Aorta (tissue), 5 donors: Measurements from ENCODE around the gene TEX48. TPM values are rescaled to one million over a fixed set of nuclear protein-coding genes. Genes with fewer than 3 reads are reported as not detected.

ENCODE experiments used
- ATAC-seq: fragments of 200-7000 bp; cut with Tn5 transposase; one replicate; pipeline ENCODE4 v1.9.1; 2022; ENCODE audit warnings: moderate library complexity; ENCODE audit not compliant: low FRiP score
- DNase-seq, 2 donors: peaks; one replicate each; pipeline ENCODE4 v3.0.0-alpha.2; 2020
- H3K27ac ChIP-seq, 2 donors: one replicate each; pipeline ENCODE4 v1.5.1; 2013; ENCODE audit warnings: low read length in 2 of 2, mild to moderate bottlenecking in 2 of 2, moderate library complexity in 2 of 2, control low read depth in 1 of 2, inconsistent platforms in 1 of 2, low read depth in 1 of 2
- H3K27me3 ChIP-seq, 2 donors: one replicate each; pipeline ENCODE4 v1.6.1; 2013; ENCODE audit warnings: control low read depth in 1 of 2, low read length in 1 of 2, mild to moderate bottlenecking in 1 of 2, moderate library complexity in 1 of 2; ENCODE audit not compliant: insufficient read depth in 2 of 2, control insufficient read depth in 1 of 2
- H3K36me3 ChIP-seq, 2 donors: one replicate each; pipeline ENCODE4 v1.6.1; 2013; ENCODE audit warnings: control low read depth in 1 of 2, low read length in 1 of 2, mild to moderate bottlenecking in 1 of 2; ENCODE audit not compliant: insufficient read depth in 2 of 2, control insufficient read depth in 1 of 2
- H3K4me1 ChIP-seq, 2 donors: one replicate each; pipeline ENCODE4 v1.6.1; 2013; ENCODE audit warnings: low read length in 2 of 2, control low read depth in 1 of 2, mild to moderate bottlenecking in 1 of 2, moderate library complexity in 1 of 2; ENCODE audit not compliant: insufficient read depth in 2 of 2, control insufficient read depth in 1 of 2
- H3K4me3 ChIP-seq, 2 donors: one replicate each; pipeline ENCODE4 v1.5.1; 2013; ENCODE audit warnings: low read length in 2 of 2, control low read depth in 1 of 2, mild to moderate bottlenecking in 1 of 2
- H3K9me3 ChIP-seq: one replicate; pipeline ENCODE4 v1.6.1; 2013; ENCODE audit warnings: mild to moderate bottlenecking, low read length; ENCODE audit not compliant: control insufficient read depth
- WGBS, 2 donors: extraction: QIAGEN DNeasy Blood & Tissue Kit; methylation state at CpG; one replicate each; pipeline ENCODE4 v1.1.7; 2013; 5-methylcytosine and 5-hydroxymethylcytosine counted together
- intact Hi-C, 2 donors: fragments of 100-400 bp; cut with DNase I; formaldehyde crosslinking; loops; one replicate each; pipeline versions ENCODE4 v1.14.2 to v1.15.0; 2022
- polyA plus RNA-seq, 2 donors: library from polyadenylated mRNA; stranded (reverse); fragments of 200-250 nt; gene quantifications; one replicate each; pipeline ENCODE4 v1.2.3, GENCODE V29; 2013
- total RNA-seq, 2 donors: library from RNA; stranded (reverse); fragmentation: NEBNext Ultra II Directional; extraction: Animal tissue kit (Norgen Biotek cat#: 25700); gene quantifications; one replicate each; pipeline ENCODE4 v1.2.1, GENCODE V29; 2021
- donor health status: healthy with polysubstance abuse.
- donor health status: Bipolar disorder and iron deficiency.
- donor health status: DM: no; HTN: no; CAD: no.
- donor health status: DM: no; HTN: no; CAD: no.
- donor health status: DM: yes; HTN: yes; CAD: no.

Gene TEX48
- total and polyA plus RNA-seq, 4 donors: not detected

DNA sequence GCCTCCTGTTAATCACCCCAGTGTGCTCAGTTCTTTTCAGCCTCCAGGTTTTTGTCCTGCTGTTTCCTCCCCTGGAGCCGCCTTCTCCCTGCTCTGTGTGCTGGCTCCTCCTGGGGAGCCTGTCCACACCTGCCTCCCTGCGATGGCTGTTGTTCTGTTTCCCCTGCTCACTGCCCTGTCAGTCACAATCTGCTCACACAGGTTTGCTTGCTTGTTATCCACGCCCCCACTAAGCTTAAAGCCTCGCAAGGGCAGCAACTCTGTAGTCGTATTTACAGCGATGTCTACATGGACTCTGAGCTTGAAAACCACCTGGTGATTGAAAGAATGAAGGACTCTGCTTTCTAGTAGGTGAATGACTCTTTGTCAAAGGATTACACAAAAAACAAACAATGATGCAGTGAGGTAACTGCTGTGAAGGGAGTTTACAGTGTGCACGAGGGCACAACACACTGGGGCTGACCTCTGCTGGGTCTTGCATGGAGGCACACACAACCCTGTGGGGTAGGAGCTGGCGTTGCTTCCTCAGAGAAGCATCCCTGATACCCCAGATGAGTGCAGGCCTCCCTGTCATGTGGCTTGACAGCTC is 39.6 kb upstream of the TEX48 start:
- no peak overlapping the region for H3K4me3 ChIP-seq
- H3K9me3 ChIP-seq: no peaks in the 10 kb centered on the region
- intact Hi-C loops: no loop called here
- no peak overlapping the region for H3K27ac ChIP-seq
- no peaks in the 10 kb centered on the region for H3K36me3 ChIP-seq
- H3K27me3 ChIP-seq: no peaks in the 10 kb centered on the region
- no peak for DNase-seq
- H3K4me1 ChIP-seq: no peaks in the 10 kb centered on the region
- whole genome bisulfite sequencing, 2 donors: 59 to 69% methylated on average over 8 of the region's 8 CpGs
- ATAC-seq: no peak

DNA sequence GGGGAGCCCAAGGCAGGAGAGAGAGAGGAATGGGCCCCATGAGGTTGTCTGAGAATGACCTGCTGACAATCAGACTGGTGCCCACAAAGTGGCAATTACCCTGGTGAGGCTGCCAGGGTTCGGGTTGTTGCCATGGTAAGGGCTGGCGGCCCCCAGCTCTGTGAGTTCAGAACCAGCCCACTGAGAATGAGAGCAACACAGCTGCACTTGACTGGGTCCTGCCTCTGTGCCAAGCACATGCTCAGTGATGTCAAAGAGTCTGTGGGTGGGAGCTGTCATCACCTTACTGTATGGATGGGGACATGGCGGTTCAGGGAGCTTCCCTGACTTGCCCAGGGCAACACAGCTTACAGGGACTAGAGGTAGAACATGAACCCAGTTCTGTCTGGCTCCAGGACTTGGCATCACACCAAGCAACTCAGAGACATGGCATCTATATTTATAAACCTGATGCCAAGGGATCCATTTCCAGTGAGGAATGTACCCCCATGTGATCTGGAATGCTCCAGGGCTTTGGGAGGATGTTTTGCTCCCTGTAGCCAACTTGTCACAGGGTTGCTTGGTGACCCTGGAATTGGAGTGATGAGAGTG is 38.2 kb upstream of the TEX48 start:
- Histone ChIP-seq H3K36me3 (no peaks in the 10 kb centered on the region), H3K27ac (no peak overlapping the region), H3K4me3 (no peak overlapping the region), H3K9me3 (peaks cover 1% of the 10 kb centered on the region), H3K27me3 (no peaks in the 10 kb centered on the region), H3K4me1 (no peaks in the 10 kb centered on the region)
- DNase-seq: no peak
- 74 to 78% methylated on average over 3 of the region's 3 CpGs for WGBS, 2 donors
- no peak for ATAC-seq
- intact Hi-C loops: no loop called here

DNA sequence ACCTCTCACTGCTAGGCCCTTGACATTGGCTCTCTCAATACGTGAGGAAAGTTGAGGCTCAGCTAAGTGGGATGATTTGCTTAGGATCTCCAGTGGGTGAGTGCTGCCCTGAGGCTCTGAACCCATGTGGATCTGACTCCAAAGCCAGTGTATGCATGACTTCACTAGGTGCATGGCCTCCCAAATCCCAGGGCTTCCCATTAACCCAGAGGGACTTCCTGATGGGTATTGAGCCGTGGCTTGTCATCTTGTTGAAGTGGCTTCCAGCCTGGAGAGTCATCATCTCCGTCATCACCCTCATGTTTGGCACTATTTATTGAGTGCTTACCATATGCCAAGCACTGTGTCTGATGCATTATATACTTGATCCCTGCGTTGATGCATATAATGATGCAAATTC is 37.3 kb upstream of the TEX48 start:
- intact Hi-C loops: no loop called here
- no peaks in the 10 kb centered on the region for H3K4me1 ChIP-seq
- DNase-seq: no peak

DNA sequence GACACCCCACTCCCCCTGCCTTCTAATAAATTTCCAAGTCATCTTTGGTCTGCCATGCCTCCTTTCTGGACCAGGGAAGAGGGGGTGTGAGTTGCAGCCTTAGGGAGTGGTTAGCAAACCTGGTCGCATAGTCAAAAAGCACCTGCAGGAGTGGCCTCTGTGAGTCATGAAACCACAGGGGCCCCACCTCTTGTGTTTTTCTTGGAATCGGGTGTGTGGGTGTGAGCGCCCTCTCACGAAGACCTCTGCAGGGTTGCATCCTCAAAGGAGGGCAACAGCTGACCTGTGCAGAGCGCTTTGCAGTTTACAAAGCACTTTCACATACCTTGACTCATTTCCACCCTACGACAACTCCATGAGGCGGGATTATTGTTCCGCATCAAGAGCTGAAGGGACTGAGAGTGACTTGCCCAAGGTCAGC is 36.8 kb upstream of the TEX48 start:
- no peak overlapping the region for H3K27ac ChIP-seq
- WGBS, 2 donors: 83 to 87% methylated on average over 8 of the region's 8 CpGs
- DNase-seq: peak in 1 of 2 donors; percentile 52
- intact Hi-C loops: no loop called here
- H3K36me3 ChIP-seq: no peaks in the 10 kb centered on the region
- peaks cover 1% of the 10 kb centered on the region for H3K9me3 ChIP-seq
- no peak for ATAC-seq
- H3K4me3 ChIP-seq: no peak overlapping the region
- H3K27me3 ChIP-seq: no peaks in the 10 kb centered on the region
- no peaks in the 10 kb centered on the region for H3K4me1 ChIP-seq

More for the DNA sequence above, 37.3 kb upstream of the TEX48 start:
- no peaks in the 10 kb centered on the region for H3K27me3 ChIP-seq
- H3K36me3 ChIP-seq: no peaks in the 10 kb centered on the region
- H3K9me3 ChIP-seq: peaks cover 1% of the 10 kb centered on the region
- H3K4me3 ChIP-seq: no peak overlapping the region
- ATAC-seq: no peak
- WGBS, 2 donors: 81 to 92% methylated on average over 4 of the region's 4 CpGs
- no peak overlapping the region for H3K27ac ChIP-seq

GRCh38 chr9:114717908-114718486 is 36.0 kb upstream of the TEX48 start:
- Histone ChIP-seq H3K4me1 (no peaks in the 10 kb centered on the region), H3K4me3 (no peak overlapping the region), H3K9me3 (peaks cover 1% of the 10 kb centered on the region), H3K36me3 (no peaks in the 10 kb centered on the region), H3K27me3 (no peaks in the 10 kb centered on the region), H3K27ac (no peak overlapping the region)
- DNase-seq: no peak
- intact Hi-C loops: no loop called here
- ATAC-seq: no peak
- 81 to 82% methylated on average over 3 of the region's 3 CpGs for WGBS, 2 donors

GRCh38 chr9:114709636-114710035 is 27.6 kb upstream of the TEX48 start:
- H3K27me3 ChIP-seq: no peaks in the 10 kb centered on the region
- intact Hi-C loops: no loop called here
- 44 to 76% methylated on average over 1 of the region's 1 CpG for WGBS, 2 donors
- no peak overlapping the region for H3K4me3 ChIP-seq
- H3K27ac ChIP-seq: no peak overlapping the region
- no peaks in the 10 kb centered on the region for H3K36me3 ChIP-seq
- H3K4me1 ChIP-seq: no peaks in the 10 kb centered on the region
- no peak for DNase-seq
- no peaks in the 10 kb centered on the region for H3K9me3 ChIP-seq
- ATAC-seq: no peak

DNA sequence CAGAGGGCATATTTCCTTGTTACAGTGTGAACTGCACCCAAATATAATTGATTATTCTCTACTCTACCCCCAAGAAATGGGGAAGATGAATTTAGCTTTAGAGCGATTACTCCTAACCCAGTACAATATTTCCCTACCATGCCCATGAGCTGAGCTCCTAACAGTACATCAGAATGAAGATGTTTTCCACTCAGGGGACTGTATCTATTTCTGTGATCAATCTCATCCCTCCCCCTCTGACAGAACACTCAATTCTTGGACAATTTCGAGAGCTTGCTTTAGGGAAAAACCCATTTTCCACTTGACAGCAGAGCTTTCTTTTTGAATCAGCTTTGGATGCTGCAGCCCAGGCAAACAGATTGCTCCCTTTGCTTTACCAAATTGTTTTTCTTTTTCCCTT is 24.7 kb upstream of the TEX48 start:
- WGBS, 2 donors: 91 to 93% methylated on average over 2 of the region's 2 CpGs
- DNase-seq (no peak), ATAC-seq (no peak)
- no peaks in the 10 kb centered on the region for H3K9me3 ChIP-seq
- no peak overlapping the region for H3K4me3 ChIP-seq
- intact Hi-C loops: no loop called here
- no peaks in the 10 kb centered on the region for H3K36me3 ChIP-seq
- no peak overlapping the region for H3K27ac ChIP-seq
- H3K27me3 ChIP-seq: no peaks in the 10 kb centered on the region
- no peaks in the 10 kb centered on the region for H3K4me1 ChIP-seq

DNA sequence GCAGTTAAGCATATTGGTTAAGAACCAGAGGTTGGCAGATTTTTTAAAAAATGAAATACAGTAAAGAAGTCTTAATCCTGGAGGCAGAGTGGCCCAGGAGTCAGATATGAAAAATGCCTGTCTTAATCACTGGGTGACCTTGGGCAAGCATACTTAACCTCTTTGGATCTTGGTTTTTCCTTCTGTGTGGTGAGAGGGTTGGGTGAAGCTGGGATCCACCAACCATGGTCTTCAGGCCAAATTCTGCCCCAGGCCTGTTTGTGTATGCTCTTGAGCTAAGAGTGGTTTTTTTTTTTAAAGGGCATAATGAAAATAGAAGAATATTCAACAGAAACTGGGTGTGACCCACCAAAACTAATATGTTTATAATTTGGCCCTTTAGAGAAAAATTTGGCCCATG is 20.0 kb upstream of the TEX48 start:
- Histone ChIP-seq H3K27me3 (no peaks in the 10 kb centered on the region), H3K36me3 (no peaks in the 10 kb centered on the region), H3K4me3 (no peak overlapping the region), H3K4me1 (no peaks in the 10 kb centered on the region), H3K9me3 (peaks cover 1% of the 10 kb centered on the region), H3K27ac (no peak overlapping the region)
- intact Hi-C loops: no loop called here
- DNase-seq (no peak), ATAC-seq (no peak)

GRCh38 chr9:114697951-114698351 is 16.0 kb upstream of the TEX48 start:
- H3K4me1 ChIP-seq: no peaks in the 10 kb centered on the region
- 91 to 94% methylated on average over 4 of the region's 4 CpGs for WGBS, 2 donors
- ATAC-seq (no peak), DNase-seq (no peak)
- no peak overlapping the region for H3K27ac ChIP-seq
- no peaks in the 10 kb centered on the region for H3K36me3 ChIP-seq
- peaks cover 1% of the 10 kb centered on the region for H3K9me3 ChIP-seq
- intact Hi-C loops: no loop called here
- H3K27me3 ChIP-seq: no peaks in the 10 kb centered on the region
- H3K4me3 ChIP-seq: no peak overlapping the region
